Measurements from ENCODE around the gene LEKR1.

The LEKR1 gene

DNA sequence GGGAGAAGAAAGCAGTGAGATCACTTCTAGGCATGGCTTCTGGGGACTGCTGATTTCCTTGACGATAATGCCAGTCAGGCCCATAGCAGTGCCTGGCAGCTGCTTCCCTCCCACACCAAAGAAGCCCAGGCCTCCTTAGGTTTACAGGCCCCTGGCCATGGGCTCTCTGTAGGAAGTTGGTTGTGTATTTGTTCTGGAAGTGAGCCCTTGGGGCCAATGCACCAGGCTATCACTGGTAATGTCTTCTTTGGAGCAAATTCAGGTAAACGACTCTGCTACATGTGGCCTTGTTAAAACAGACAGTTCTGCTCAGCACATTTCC lies 244.5 kb downstream of the LEKR1 start:
- Histone ChIP-seq H4K91ac (ENCODE audit: low read depth, low read length) (no peak overlapping the region), H2AFZ (ENCODE audit: insufficient read depth, low read length, poor library complexity) (no peak overlapping the region), H3K4me2 (ENCODE audit: low read length) (no peak overlapping the region), H4K12ac (ENCODE audit: low read depth, low read length) (no peak overlapping the region), H3K27ac (ENCODE audit: low read depth, low read length) (no peak overlapping the region), H3K23ac (ENCODE audit: low read length) (no peak overlapping the region), H4K8ac (ENCODE audit: low read depth, low read length) (no peak overlapping the region), H3K18ac (ENCODE audit: low read length) (no peak overlapping the region), H3K9me3 (ENCODE audit: insufficient read depth, low read depth, low read length) (no peaks in the 10 kb centered on the region), H2BK5ac (ENCODE audit: low read depth, low read length, poor library complexity) (no peak overlapping the region), H2AK5ac (ENCODE audit: low read length) (no peak overlapping the region), H3K14ac (ENCODE audit: low read length) (no peak overlapping the region), H3K36me3 (ENCODE audit: control insufficient read depth in 1 of 2, insufficient read depth in 2 of 2, low read length in 2 of 2) (no peaks in the 10 kb centered on the region), H3K4ac (ENCODE audit: low read depth, low read length) (no peak overlapping the region), H3K4me3 (ENCODE audit: low read depth, low read length) (no peak overlapping the region), H2BK120ac (ENCODE audit: insufficient read depth, low read length, poor library complexity) (no peak overlapping the region), H2BK12ac (ENCODE audit: low read length) (no peak overlapping the region), H3K4me1 (ENCODE audit: control insufficient read depth in 1 of 2, insufficient read depth in 2 of 2, low read length in 2 of 2) (no peaks in the 10 kb centered on the region), H3K9ac (ENCODE audit: low read length) (no peak overlapping the region), H3K79me1 (ENCODE audit: low read length) (no peaks in the 10 kb centered on the region), H3K79me2 (ENCODE audit: control insufficient read depth, insufficient read depth, low read length, poor library complexity) (no peaks in the 10 kb centered on the region), H3K27me3 (ENCODE audit: insufficient read depth, low read length) (no peaks in the 10 kb centered on the region)
- no peak for DNase-seq
- WGBS (ENCODE audit: extremely low coverage, insufficient coverage, insufficient read length) = no CpG with 5 or more reads among the region's 2 CpGs

DNA sequence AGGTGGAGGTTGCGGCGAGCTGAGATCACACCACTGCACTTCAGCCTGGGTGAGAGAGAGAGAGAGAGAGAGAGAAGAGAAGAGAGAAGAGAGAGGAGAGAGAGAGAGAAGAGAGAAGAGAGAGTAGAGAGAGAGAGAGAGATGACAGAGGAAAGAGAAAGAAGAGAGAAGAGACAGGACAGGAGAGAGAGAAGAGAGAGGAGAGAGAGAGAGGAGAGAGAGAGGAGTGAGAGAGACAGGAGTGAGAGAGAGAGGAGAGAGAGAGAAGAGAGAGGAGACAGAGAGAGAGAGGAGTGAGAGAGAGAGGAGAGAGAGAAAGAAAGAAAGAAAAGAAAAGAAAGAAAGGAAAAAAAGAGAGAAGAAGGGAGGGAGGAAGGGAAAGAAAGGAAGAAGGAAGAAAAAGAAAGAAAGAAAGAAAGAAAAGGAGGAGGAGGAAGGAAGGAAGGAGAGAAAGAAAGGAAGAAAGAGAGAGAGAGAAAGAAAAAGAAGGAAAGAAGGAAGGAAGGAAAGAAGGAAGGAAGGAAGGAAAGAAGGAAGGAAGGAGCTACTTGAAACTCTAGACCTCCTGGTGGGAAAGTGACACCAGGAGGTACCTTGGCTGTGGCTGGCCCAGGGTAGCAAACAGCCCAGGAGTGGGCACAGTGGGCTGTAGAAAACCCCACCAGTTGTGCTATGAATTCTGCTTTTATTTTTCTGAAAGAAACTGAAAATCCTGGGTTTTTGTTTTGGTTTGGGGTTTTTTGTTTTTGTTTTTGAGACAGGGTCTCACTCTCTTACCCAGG lies 245.8 kb downstream of the LEKR1 start:
- H3K4me3 ChIP-seq (ENCODE audit: low read depth, low read length) = no peak overlapping the region
- no peak overlapping the region for H4K8ac ChIP-seq (ENCODE audit: low read depth, low read length)
- no peaks in the 10 kb centered on the region for H3K9me3 ChIP-seq (ENCODE audit: insufficient read depth, low read depth, low read length)
- no peak overlapping the region for H3K18ac ChIP-seq (ENCODE audit: low read length)
- H3K14ac ChIP-seq (ENCODE audit: low read length) = no peak overlapping the region
- no peaks in the 10 kb centered on the region for H3K36me3 ChIP-seq (ENCODE audit: control insufficient read depth in 1 of 2, insufficient read depth in 2 of 2, low read length in 2 of 2)
- H3K4me1 ChIP-seq (ENCODE audit: control insufficient read depth in 1 of 2, insufficient read depth in 2 of 2, low read length in 2 of 2) = no peaks in the 10 kb centered on the region
- H3K4ac ChIP-seq (ENCODE audit: low read depth, low read length) = no peak overlapping the region
- no peak overlapping the region for H2AK5ac ChIP-seq (ENCODE audit: low read length)
- H3K79me1 ChIP-seq (ENCODE audit: low read length) = no peaks in the 10 kb centered on the region
- H3K27me3 ChIP-seq (ENCODE audit: insufficient read depth, low read length) = no peaks in the 10 kb centered on the region
- WGBS (ENCODE audit: extremely low coverage, insufficient coverage, insufficient read length) = no CpG with 5 or more reads among the region's 2 CpGs
- H2AFZ ChIP-seq (ENCODE audit: insufficient read depth, low read length, poor library complexity) = no peak overlapping the region
- H3K79me2 ChIP-seq (ENCODE audit: control insufficient read depth, insufficient read depth, low read length, poor library complexity) = no peaks in the 10 kb centered on the region
- no peak for DNase-seq
- no peak overlapping the region for H3K27ac ChIP-seq (ENCODE audit: low read depth, low read length)
- H4K12ac ChIP-seq (ENCODE audit: low read depth, low read length) = no peak overlapping the region
- H2BK5ac ChIP-seq (ENCODE audit: low read depth, low read length, poor library complexity) = no peak overlapping the region
- H4K91ac ChIP-seq (ENCODE audit: low read depth, low read length) = no peak overlapping the region
- no peak overlapping the region for H2BK120ac ChIP-seq (ENCODE audit: insufficient read depth, low read length, poor library complexity)
- H2BK12ac ChIP-seq (ENCODE audit: low read length) = no peak overlapping the region
- H3K23ac ChIP-seq (ENCODE audit: low read length) = no peak overlapping the region
- no peak overlapping the region for H3K9ac ChIP-seq (ENCODE audit: low read length)
- no peak overlapping the region for H3K4me2 ChIP-seq (ENCODE audit: low read length)

DNA sequence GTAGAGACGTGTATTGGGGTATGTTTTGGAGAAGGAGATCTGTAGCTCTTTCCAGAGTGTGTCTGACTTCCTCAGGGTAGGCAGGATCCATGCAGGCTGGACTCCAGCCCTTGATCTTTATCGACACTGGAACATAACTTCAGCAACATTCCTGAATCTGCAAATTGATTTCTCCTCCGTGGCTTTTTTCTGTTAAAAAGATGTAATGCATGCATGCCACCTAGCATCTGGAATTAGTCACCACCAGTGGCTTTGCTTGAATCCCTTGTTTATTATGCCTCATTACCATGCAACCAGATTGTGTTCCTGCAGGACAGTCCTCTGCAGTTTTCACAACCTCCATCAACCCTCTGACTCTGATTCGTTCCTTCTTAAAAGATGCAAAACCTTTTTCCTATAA lies 247.7 kb downstream of the LEKR1 start:
- Histone ChIP-seq H4K12ac (ENCODE audit: low read depth, low read length) (no peak overlapping the region), H2AFZ (ENCODE audit: insufficient read depth, low read length, poor library complexity) (no peak overlapping the region), H3K4me3 (ENCODE audit: low read depth, low read length) (no peak overlapping the region), H3K27ac (ENCODE audit: low read depth, low read length) (no peak overlapping the region), H3K36me3 (ENCODE audit: control insufficient read depth in 1 of 2, insufficient read depth in 2 of 2, low read length in 2 of 2) (no peaks in the 10 kb centered on the region), H2BK5ac (ENCODE audit: low read depth, low read length, poor library complexity) (no peak overlapping the region), H2AK5ac (ENCODE audit: low read length) (no peak overlapping the region), H4K8ac (ENCODE audit: low read depth, low read length) (no peak overlapping the region), H2BK12ac (ENCODE audit: low read length) (no peak overlapping the region), H3K9me3 (ENCODE audit: insufficient read depth, low read depth, low read length) (no peaks in the 10 kb centered on the region), H2BK120ac (ENCODE audit: insufficient read depth, low read length, poor library complexity) (no peak overlapping the region), H3K4me1 (ENCODE audit: control insufficient read depth in 1 of 2, insufficient read depth in 2 of 2, low read length in 2 of 2) (no peaks in the 10 kb centered on the region), H3K79me1 (ENCODE audit: low read length) (no peaks in the 10 kb centered on the region), H3K9ac (ENCODE audit: low read length) (no peak overlapping the region), H3K79me2 (ENCODE audit: control insufficient read depth, insufficient read depth, low read length, poor library complexity) (no peaks in the 10 kb centered on the region), H4K91ac (ENCODE audit: low read depth, low read length) (no peak overlapping the region), H3K14ac (ENCODE audit: low read length) (no peak overlapping the region), H3K27me3 (ENCODE audit: insufficient read depth, low read length) (no peaks in the 10 kb centered on the region), H3K23ac (ENCODE audit: low read length) (no peak overlapping the region), H3K4me2 (ENCODE audit: low read length) (no peak overlapping the region), H3K18ac (ENCODE audit: low read length) (no peak overlapping the region), H3K4ac (ENCODE audit: low read depth, low read length) (no peak overlapping the region)
- WGBS (ENCODE audit: extremely low coverage, insufficient coverage, insufficient read length) = no CpG with 5 or more reads among the region's 4 CpGs
- DNase-seq = peak; percentile 68 to 91

DNA sequence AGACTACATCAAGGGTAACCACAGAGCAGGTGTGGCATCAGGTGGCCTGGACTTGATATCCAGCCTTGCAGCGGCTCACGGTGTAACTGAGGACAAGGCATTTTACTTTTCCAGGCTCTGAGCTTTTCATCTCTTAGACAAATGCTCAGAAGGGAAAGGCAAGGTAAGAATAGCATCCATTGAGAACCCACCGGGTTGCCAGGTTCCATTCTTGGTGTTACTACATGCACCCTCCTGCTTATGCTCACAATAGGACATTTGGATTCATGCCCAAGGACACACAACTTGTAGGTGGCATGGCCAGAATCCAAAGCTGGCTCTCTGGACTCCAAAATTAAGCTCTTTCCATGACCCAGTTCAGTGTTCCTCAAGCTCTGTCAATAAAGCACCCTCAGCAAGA lies 248.3 kb downstream of the LEKR1 start:
- no peak for DNase-seq
- no peak overlapping the region for H4K12ac ChIP-seq (ENCODE audit: low read depth, low read length)
- H2BK120ac ChIP-seq (ENCODE audit: insufficient read depth, low read length, poor library complexity) = no peak overlapping the region
- H3K79me1 ChIP-seq (ENCODE audit: low read length) = no peaks in the 10 kb centered on the region
- no peak overlapping the region for H3K4me3 ChIP-seq (ENCODE audit: low read depth, low read length)
- H3K27ac ChIP-seq (ENCODE audit: low read depth, low read length) = no peak overlapping the region
- H3K14ac ChIP-seq (ENCODE audit: low read length) = no peak overlapping the region
- no peak overlapping the region for H2AK5ac ChIP-seq (ENCODE audit: low read length)
- no peak overlapping the region for H3K4me2 ChIP-seq (ENCODE audit: low read length)
- H3K4ac ChIP-seq (ENCODE audit: low read depth, low read length) = no peak overlapping the region
- no CpG with 5 or more reads among the region's 3 CpGs for WGBS (ENCODE audit: extremely low coverage, insufficient coverage, insufficient read length)
- no peak overlapping the region for H3K23ac ChIP-seq (ENCODE audit: low read length)
- H3K27me3 ChIP-seq (ENCODE audit: insufficient read depth, low read length) = no peaks in the 10 kb centered on the region
- no peak overlapping the region for H3K18ac ChIP-seq (ENCODE audit: low read length)
- no peak overlapping the region for H4K8ac ChIP-seq (ENCODE audit: low read depth, low read length)
- no peak overlapping the region for H2AFZ ChIP-seq (ENCODE audit: insufficient read depth, low read length, poor library complexity)
- H2BK5ac ChIP-seq (ENCODE audit: low read depth, low read length, poor library complexity) = no peak overlapping the region
- H3K9ac ChIP-seq (ENCODE audit: low read length) = no peak overlapping the region
- no peaks in the 10 kb centered on the region for H3K4me1 ChIP-seq (ENCODE audit: control insufficient read depth in 1 of 2, insufficient read depth in 2 of 2, low read length in 2 of 2)
- no peak overlapping the region for H4K91ac ChIP-seq (ENCODE audit: low read depth, low read length)
- H3K36me3 ChIP-seq (ENCODE audit: control insufficient read depth in 1 of 2, insufficient read depth in 2 of 2, low read length in 2 of 2) = no peaks in the 10 kb centered on the region
- H3K9me3 ChIP-seq (ENCODE audit: insufficient read depth, low read depth, low read length) = no peaks in the 10 kb centered on the region
- H3K79me2 ChIP-seq (ENCODE audit: control insufficient read depth, insufficient read depth, low read length, poor library complexity) = no peaks in the 10 kb centered on the region
- no peak overlapping the region for H2BK12ac ChIP-seq (ENCODE audit: low read length)

Data from trophoblast cell (in vitro differentiated cells and primary cell).